ENCODE results near the gene CEACAM4. TPM values are rescaled to one million over a fixed set of nuclear protein-coding genes. Genes with fewer than 3 reads are reported as not detected.

CEACAM4 gene
- total RNA-seq (4.7 TPM), polyA plus RNA-seq (ENCODE audit: insufficient read depth, low read depth, low replicate concordance) (not detected)
- long read RNA-seq, donor 1 = 0 reads
- long read RNA-seq, donor 2 = 0 reads
- long read RNA-seq, donor 3 = 0 reads
- long read RNA-seq, donor 4 = 0 reads
- long read RNA-seq, donor 5 = 0 reads
- long read RNA-seq, donor 6 = 0 reads
- long read RNA-seq, donor 7, partial matches to known transcripts = 1 of 1 reads
- long read RNA-seq, donor 7, other reads (novel, unspliced or antisense) = 0 of 1 reads
- long read RNA-seq, donor 8 = 0 reads
- long read RNA-seq, donor 9 = 0 reads
- long read RNA-seq, donor 10 = 0 reads

GRCh38 chr19:41626877-41627276, at the start of gene CEACAM4:
Gene CEACAM4, minus strand, starts transcription at chr19:41627074. Its CDS starts 111 bp downstream, at chr19:41626963.
- no peak within 1 kb of the TSS for H3K27ac ChIP-seq (ENCODE audit: low read depth in 2 of 2, low read length in 2 of 2)
- no peak for DNase-seq

DNA sequence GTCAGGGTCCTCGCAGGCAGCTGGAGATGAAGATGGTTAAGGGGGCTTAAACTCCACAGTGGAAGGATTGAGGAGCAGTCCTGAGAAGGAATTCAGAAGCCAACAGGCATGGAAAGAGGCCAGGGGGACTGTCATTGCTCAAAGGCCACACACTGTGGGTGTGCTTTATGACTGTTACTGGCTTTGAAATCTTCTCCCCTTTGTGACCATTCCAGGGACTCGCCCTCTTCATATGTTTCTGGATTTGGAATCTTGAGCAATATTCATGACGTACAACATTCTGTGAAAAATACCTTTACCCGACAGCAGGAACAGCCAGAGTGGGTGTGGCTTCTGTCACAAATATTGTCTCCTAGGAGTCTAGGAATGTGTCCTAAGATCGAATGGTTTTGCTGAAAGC, 44.6 kb upstream of the CEACAM4 start:
- no peaks in the 10 kb centered on the region for H3K27me3 ChIP-seq (ENCODE audit: control insufficient read depth, insufficient read depth, low read length)
- H3K9me3 ChIP-seq (ENCODE audit: control insufficient read depth in 2 of 3, insufficient read depth in 1 of 3, low read length in 3 of 3) = no peaks in the 10 kb centered on the region
- TF ChIP-seq, protein P1, sequence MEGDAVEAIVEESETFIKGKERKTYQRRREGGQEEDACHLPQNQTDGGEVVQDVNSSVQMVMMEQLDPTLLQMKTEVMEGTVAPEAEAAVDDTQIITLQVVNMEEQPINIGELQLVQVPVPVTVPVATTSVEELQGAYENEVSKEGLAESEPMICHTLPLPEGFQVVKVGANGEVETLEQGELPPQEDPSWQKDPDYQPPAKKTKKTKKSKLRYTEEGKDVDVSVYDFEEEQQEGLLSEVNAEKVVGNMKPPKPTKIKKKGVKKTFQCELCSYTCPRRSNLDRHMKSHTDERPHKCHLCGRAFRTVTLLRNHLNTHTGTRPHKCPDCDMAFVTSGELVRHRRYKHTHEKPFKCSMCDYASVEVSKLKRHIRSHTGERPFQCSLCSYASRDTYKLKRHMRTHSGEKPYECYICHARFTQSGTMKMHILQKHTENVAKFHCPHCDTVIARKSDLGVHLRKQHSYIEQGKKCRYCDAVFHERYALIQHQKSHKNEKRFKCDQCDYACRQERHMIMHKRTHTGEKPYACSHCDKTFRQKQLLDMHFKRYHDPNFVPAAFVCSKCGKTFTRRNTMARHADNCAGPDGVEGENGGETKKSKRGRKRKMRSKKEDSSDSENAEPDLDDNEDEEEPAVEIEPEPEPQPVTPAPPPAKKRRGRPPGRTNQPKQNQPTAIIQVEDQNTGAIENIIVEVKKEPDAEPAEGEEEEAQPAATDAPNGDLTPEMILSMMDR (IDR thresholded peaks at IDR 0.05; ENCODE audit: borderline replicate concordance, extremely low read depth, insufficient read depth) = no peak
- no peak overlapping the region for H3K27ac ChIP-seq (ENCODE audit: low read depth in 2 of 2, low read length in 2 of 2)
- H3K9ac ChIP-seq (ENCODE audit: low read length in 3 of 3) = no peak overlapping the region
- H3K4me1 ChIP-seq (ENCODE audit: control insufficient read depth in 2 of 3, insufficient read depth in 2 of 3, low read depth in 1 of 3, low read length in 3 of 3) = no peaks in the 10 kb centered on the region
- FAIRE-seq (no peak), DNase-seq (no peak)
- H3K4me3 ChIP-seq (ENCODE audit: low read length in 3 of 3) = no peak overlapping the region
- intact Hi-C loops (cut with DNase I) = no loop called here
- H3K36me3 ChIP-seq (ENCODE audit: control insufficient read depth in 2 of 3, insufficient read depth in 3 of 3, low read length in 3 of 3) = no peaks in the 10 kb centered on the region

More at GRCh38 chr19:41626877-41627276, at the start of gene CEACAM4:
- intact Hi-C loops (cut with DNase I) = no loop called here
- H3K4me1 ChIP-seq (ENCODE audit: control insufficient read depth in 2 of 3, insufficient read depth in 2 of 3, low read depth in 1 of 3, low read length in 3 of 3) = no peaks in the 10 kb centered on the region
- H3K36me3 ChIP-seq (ENCODE audit: control insufficient read depth in 2 of 3, insufficient read depth in 3 of 3, low read length in 3 of 3) = no peaks in the 10 kb centered on the region
- TF ChIP-seq, protein P1 (IDR thresholded peaks at IDR 0.05; ENCODE audit: borderline replicate concordance, extremely low read depth, insufficient read depth) = no peak
- no peak within 1 kb of the TSS for H3K9ac ChIP-seq (ENCODE audit: low read length in 3 of 3)
- H3K4me3 ChIP-seq (ENCODE audit: low read length in 3 of 3) = no peak within 1 kb of the TSS
- no peak for FAIRE-seq
- H3K9me3 ChIP-seq (ENCODE audit: control insufficient read depth in 2 of 3, insufficient read depth in 1 of 3, low read length in 3 of 3) = peaks cover 0 to 3% (median 0%) of the 10 kb centered on the region in 3 donors
- no peaks in the 10 kb centered on the region for H3K27me3 ChIP-seq (ENCODE audit: control insufficient read depth, insufficient read depth, low read length)

DNA sequence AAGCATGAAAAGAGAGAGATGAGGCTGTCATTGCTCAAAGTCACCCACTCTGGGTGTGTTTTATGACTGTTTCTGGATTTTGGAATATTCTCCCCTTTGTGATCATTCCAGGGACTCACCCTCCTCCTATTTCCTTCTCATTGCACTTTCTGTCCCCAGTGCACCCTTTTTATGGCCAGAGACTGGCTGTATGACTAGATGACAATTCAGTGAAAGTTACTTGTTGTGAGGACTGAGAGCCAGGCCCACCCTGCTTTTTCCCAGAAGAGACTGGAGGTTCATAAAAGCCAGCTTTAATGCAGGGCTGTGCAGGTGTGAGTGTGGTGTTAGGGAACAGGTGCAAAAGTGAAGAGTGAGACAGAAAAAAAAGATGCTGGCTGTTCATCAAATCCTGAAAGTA, 43.9 kb upstream of the CEACAM4 start:
- no peak for DNase-seq

More for the DNA sequence above, 43.9 kb upstream of the CEACAM4 start:
- H3K9ac ChIP-seq (ENCODE audit: low read length in 3 of 3) = no peak overlapping the region
- peaks cover 0 to 6% (median 6%) of the 10 kb centered on the region in 3 donors for H3K9me3 ChIP-seq (ENCODE audit: control insufficient read depth in 2 of 3, insufficient read depth in 1 of 3, low read length in 3 of 3)
- no peak overlapping the region for H3K4me3 ChIP-seq (ENCODE audit: low read length in 3 of 3)
- TF ChIP-seq, protein P1 (IDR thresholded peaks at IDR 0.05; ENCODE audit: borderline replicate concordance, extremely low read depth, insufficient read depth) = no peak
- no peaks in the 10 kb centered on the region for H3K36me3 ChIP-seq (ENCODE audit: control insufficient read depth in 2 of 3, insufficient read depth in 3 of 3, low read length in 3 of 3)
- H3K27me3 ChIP-seq (ENCODE audit: control insufficient read depth, insufficient read depth, low read length) = no peaks in the 10 kb centered on the region
- no peak for FAIRE-seq
- intact Hi-C loops (cut with DNase I) = no loop called here
- H3K4me1 ChIP-seq (ENCODE audit: control insufficient read depth in 2 of 3, insufficient read depth in 2 of 3, low read depth in 1 of 3, low read length in 3 of 3) = no peaks in the 10 kb centered on the region
- H3K27ac ChIP-seq (ENCODE audit: low read depth in 2 of 2, low read length in 2 of 2) = no peak overlapping the region

All from kidney (tissue), 22 donors.